HepG2 (cell line): Measurements from ENCODE around the gene TSKU.

ENCODE experiments used
- EP300 ChIP-seq, 3 experiments: sonication (generic) in 1 of 3; formaldehyde crosslinking in 1 of 3; IDR thresholded peaks; 2 replicates each; pipeline versions ENCODE4 v1.5.1 to v1.6.1; 2011 to 2020; ENCODE audit warnings: low read depth in 2 of 3, low read length in 2 of 3, borderline replicate concordance in 1 of 3, improper control_type of control experiment in 1 of 3, mild to moderate bottlenecking in 1 of 3, missing genetic modification reagents in 1 of 3, moderate library complexity in 1 of 3
- MED1 ChIP-seq: sonication (generic); formaldehyde crosslinking; IDR thresholded peaks from 2 replicates; pipeline ENCODE4 v1.4.0; 2020; ENCODE audit warnings: missing genetic modification reagents
- MXD1 ChIP-seq: sonication (generic); formaldehyde crosslinking; IDR thresholded peaks from 2 replicates; pipeline ENCODE4 v1.4.0; 2020; ENCODE audit warnings: mild to moderate bottlenecking, missing genetic modification reagents
- NR2C2 ChIP-seq: sonication (generic); formaldehyde crosslinking; IDR thresholded peaks from 2 replicates; pipeline ENCODE4 v1.4.0; 2020; ENCODE audit warnings: missing genetic modification reagents, mild to moderate bottlenecking, moderate library complexity, borderline replicate concordance
- NR2F2 ChIP-seq: IDR thresholded peaks from 2 replicates; pipeline ENCODE4 v1.6.1; 2012; ENCODE audit warnings: low read depth, inconsistent platforms, borderline replicate concordance
- ZMAT3 ChIP-seq: sonication (generic); formaldehyde crosslinking; conservative IDR thresholded peaks from 2 replicates; pipeline ENCODE4 v1.7.0; 2021; ENCODE audit warnings: missing genetic modification reagents
- ZNF343 ChIP-seq: sonication (generic); formaldehyde crosslinking; IDR thresholded peaks from 2 replicates; pipeline ENCODE4 v1.4.0; 2020; ENCODE audit warnings: mild to moderate bottlenecking, missing genetic modification reagents
- ZNF768 ChIP-seq: sonication (generic); formaldehyde crosslinking; IDR thresholded peaks from 2 replicates; pipeline ENCODE4 v1.4.0; 2020; ENCODE audit warnings: missing genetic modification reagents
- TF ChIP-seq, protein P1 (sequence below): sonication (generic); formaldehyde crosslinking; IDR thresholded peaks from 2 replicates; pipeline ENCODE4 v1.5.0; 2020; ENCODE audit warnings: mild to moderate bottlenecking, missing genetic modification reagents, moderate library complexity
- TF ChIP-seq, protein P2 (sequence below): sonication (generic); formaldehyde crosslinking; IDR thresholded peaks from 2 replicates; pipeline ENCODE4 v1.4.0; 2020; ENCODE audit warnings: missing genetic modification reagents, borderline replicate concordance
- TF ChIP-seq, protein P3 (sequence below): IDR thresholded peaks from 2 replicates; pipeline ENCODE4 v1.6.1; 2016

DNA sequence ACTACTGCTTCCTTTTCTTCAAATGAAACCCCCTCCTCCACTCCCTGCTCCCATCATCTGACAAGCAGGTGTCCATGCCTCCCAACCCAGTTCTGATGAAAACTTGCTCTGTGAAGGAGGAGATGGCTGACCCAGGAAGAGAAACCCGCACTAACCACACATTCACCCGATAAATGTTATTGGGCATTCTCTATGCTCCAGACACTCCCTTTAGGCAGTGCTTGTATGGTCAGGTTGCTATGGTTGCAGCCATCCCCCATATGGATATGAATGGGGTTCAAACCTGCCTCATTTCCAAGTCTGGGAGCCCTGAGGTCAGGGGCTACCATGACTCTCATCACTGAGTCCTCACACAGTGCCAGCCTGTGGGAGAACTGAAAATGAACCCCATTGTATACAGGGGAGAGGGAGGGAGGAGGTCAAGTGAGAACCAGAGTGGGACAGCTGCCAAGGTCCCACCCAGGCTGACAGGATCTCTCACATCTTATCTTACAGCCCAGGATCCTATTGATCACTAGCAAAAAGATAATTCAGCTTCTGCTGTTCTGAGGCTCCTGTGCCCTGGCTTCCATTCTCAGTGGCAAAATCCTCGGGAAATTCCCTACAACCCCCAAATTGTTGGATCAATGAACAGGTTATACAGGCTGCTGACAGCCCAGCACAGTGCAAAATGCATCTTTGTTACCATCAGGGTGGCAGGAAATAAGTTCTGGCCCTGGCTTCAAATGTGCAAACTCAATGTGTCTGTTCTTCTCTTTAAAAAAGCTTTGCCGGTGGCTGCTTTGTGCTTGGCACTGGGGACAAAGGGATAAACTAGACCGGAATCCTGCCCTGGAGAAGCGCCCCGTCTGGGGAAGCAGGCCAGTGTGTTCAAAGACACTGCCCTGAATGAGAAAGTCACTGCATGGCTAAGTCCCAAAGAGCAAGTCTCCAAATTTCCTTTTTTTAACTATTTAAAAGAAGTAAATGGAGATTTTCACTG, 54.8 kb downstream of the TSKU start:
- TF ChIP-seq, protein P1, sequence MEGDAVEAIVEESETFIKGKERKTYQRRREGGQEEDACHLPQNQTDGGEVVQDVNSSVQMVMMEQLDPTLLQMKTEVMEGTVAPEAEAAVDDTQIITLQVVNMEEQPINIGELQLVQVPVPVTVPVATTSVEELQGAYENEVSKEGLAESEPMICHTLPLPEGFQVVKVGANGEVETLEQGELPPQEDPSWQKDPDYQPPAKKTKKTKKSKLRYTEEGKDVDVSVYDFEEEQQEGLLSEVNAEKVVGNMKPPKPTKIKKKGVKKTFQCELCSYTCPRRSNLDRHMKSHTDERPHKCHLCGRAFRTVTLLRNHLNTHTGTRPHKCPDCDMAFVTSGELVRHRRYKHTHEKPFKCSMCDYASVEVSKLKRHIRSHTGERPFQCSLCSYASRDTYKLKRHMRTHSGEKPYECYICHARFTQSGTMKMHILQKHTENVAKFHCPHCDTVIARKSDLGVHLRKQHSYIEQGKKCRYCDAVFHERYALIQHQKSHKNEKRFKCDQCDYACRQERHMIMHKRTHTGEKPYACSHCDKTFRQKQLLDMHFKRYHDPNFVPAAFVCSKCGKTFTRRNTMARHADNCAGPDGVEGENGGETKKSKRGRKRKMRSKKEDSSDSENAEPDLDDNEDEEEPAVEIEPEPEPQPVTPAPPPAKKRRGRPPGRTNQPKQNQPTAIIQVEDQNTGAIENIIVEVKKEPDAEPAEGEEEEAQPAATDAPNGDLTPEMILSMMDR (CRISPR knock-in tag) = no peak
- no peak for TF ChIP-seq EP300 (IDR thresholded peaks at IDR 0.05; ENCODE audit: low read depth in 2 of 2, low read length in 2 of 2)
- no peak for TF ChIP-seq EP300 (CRISPR knock-in tag; IDR thresholded peaks at IDR 0.05; ENCODE audit: borderline replicate concordance)
- TF ChIP-seq, protein P2, sequence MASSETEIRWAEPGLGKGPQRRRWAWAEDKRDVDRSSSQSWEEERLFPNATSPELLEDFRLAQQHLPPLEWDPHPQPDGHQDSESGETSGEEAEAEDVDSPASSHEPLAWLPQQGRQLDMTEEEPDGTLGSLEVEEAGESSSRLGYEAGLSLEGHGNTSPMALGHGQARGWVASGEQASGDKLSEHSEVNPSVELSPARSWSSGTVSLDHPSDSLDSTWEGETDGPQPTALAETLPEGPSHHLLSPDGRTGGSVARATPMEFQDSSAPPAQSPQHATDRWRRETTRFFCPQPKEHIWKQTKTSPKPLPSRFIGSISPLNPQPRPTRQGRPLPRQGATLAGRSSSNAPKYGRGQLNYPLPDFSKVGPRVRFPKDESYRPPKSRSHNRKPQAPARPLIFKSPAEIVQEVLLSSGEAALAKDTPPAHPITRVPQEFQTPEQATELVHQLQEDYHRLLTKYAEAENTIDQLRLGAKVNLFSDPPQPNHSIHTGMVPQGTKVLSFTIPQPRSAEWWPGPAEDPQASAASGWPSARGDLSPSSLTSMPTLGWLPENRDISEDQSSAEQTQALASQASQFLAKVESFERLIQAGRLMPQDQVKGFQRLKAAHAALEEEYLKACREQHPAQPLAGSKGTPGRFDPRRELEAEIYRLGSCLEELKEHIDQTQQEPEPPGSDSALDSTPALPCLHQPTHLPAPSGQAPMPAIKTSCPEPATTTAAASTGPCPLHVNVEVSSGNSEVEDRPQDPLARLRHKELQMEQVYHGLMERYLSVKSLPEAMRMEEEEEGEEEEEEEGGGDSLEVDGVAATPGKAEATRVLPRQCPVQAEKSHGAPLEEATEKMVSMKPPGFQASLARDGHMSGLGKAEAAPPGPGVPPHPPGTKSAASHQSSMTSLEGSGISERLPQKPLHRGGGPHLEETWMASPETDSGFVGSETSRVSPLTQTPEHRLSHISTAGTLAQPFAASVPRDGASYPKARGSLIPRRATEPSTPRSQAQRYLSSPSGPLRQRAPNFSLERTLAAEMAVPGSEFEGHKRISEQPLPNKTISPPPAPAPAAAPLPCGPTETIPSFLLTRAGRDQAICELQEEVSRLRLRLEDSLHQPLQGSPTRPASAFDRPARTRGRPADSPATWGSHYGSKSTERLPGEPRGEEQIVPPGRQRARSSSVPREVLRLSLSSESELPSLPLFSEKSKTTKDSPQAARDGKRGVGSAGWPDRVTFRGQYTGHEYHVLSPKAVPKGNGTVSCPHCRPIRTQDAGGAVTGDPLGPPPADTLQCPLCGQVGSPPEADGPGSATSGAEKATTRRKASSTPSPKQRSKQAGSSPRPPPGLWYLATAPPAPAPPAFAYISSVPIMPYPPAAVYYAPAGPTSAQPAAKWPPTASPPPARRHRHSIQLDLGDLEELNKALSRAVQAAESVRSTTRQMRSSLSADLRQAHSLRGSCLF = no peak
- no peak for TF ChIP-seq ZNF343 (CRISPR knock-in tag)
- TF ChIP-seq MED1 (CRISPR knock-in tag) = no peak
- TF ChIP-seq ZNF768 = no peak
- TF ChIP-seq, protein P3, sequence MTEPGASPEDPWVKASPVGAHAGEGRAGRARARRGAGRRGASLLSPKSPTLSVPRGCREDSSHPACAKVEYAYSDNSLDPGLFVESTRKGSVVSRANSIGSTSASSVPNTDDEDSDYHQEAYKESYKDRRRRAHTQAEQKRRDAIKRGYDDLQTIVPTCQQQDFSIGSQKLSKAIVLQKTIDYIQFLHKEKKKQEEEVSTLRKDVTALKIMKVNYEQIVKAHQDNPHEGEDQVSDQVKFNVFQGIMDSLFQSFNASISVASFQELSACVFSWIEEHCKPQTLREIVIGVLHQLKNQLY (CRISPR knock-in tag) = no peak
- no peak for TF ChIP-seq MXD1
- TF ChIP-seq NR2F2 = no peak
- no peak for TF ChIP-seq ZMAT3 (CRISPR knock-in tag)
- TF ChIP-seq NR2C2 = no peak
